Right lobe of liver (tissue), 6 donors: ENCODE measurements around the gene TMEM81. TPM values are rescaled to one million over a fixed set of nuclear protein-coding genes. Genes with fewer than 3 reads are reported as not detected.

Experiments
- ATAC-seq, 4 donors: fragments of 200-7000 bp; cut with Tn5 transposase; one replicate each; pipeline ENCODE4 v1.9.1; 2020; ENCODE audit warnings: mild to moderate bottlenecking in 4 of 4, moderate library complexity in 4 of 4
- DNase-seq, 3 donors: peaks; one replicate each; pipeline ENCODE4 v3.0.0-alpha.2; 2020
- H3K27ac ChIP-seq, 3 donors: fragments of 200-600 bp; one replicate each; pipeline ENCODE4 v1.8.0; 2022
- H3K27me3 ChIP-seq, 2 donors: fragments of 200-600 bp; one replicate each; pipeline ENCODE4 v1.8.0; 2022
- H3K36me3 ChIP-seq, 4 donors: fragments of 200-600 bp; sonication (generic) in 1 of 4; one replicate each; pipeline versions ENCODE4 v1.5.1 to v1.8.0; 2017 to 2022; ENCODE audit warnings: control low read depth in 1 of 4
- H3K4me1 ChIP-seq, 4 donors: fragments of 200-600 bp; sonication (generic) in 1 of 4; one replicate each; pipeline versions ENCODE4 v1.5.1 to v1.8.0; 2017 to 2022; ENCODE audit warnings: control low read depth in 1 of 4
- H3K4me3 ChIP-seq, 3 donors: fragments of 200-600 bp; one replicate each; pipeline ENCODE4 v1.8.0; 2022
- H3K9me3 ChIP-seq, 4 donors: fragments of 200-600 bp; sonication (generic) in 1 of 4; one replicate each; pipeline versions ENCODE4 v1.5.1 to v1.8.0; 2017 to 2022; ENCODE audit warnings: control low read depth in 1 of 4
- POLR2A ChIP-seq: fragments of 450-650 bp; IDR thresholded peaks from one replicate; pipeline ENCODE4 v1.6.1; 2017; ENCODE audit warnings: antibody characterized with exemption, mild to moderate bottlenecking
- WGBS: methylation state at CpG from one replicate; pipeline ENCODE4 v1.1.6; 2018; ENCODE audit warnings: low coverage, low lambda C conversion rate; ENCODE audit not compliant: insufficient coverage; ENCODE audit errors: missing lambda C conversion rate; 5-methylcytosine and 5-hydroxymethylcytosine counted together
- intact Hi-C, 2 donors: fragments of 100-400 bp; cut with DNase I; formaldehyde crosslinking; loops; one replicate each; pipeline versions ENCODE4 v1.11.2 to v1.14.1; 2022
- total RNA-seq, 6 experiments: library from RNA; depleted of rRNA in 2 of 6; stranded (reverse); fragments of >200 nt in 2 of 6; fragmentation: NEBNext Ultra II Directional in 3 of 6; extraction: Animal tissue kit (Norgen Biotek cat#: 25700) in 3 of 6; gene quantifications; one replicate each; pipeline versions ENCODE4 v1.1.0 to v1.2.4, GENCODE V29; 2016 to 2023
- TF ChIP-seq, protein P1 (sequence below), 4 donors: fragments of 200-600 bp in 3 of 4; fragments of 450-650 bp in 1 of 4; IDR thresholded peaks; one replicate each; pipeline versions ENCODE4 v1.5.1 to v1.8.0; 2016 to 2022; ENCODE audit warnings: antibody characterized with exemption in 4 of 4, mild to moderate bottlenecking in 2 of 4
- donor health status: DM: no; HTN: yes; CAD: no.
- donor health status: DM: no; HTN: no; CAD: no.
- donor health status: DM: no; HTN: no; CAD: no.
- donor health status: DM: no; HTN: yes; CAD: no.
- donor health status: DM: no; HTN: yes; CAD: no.

TMEM81 gene
- total RNA-seq, 6 experiments from 2014 or later = 0.49 to 2.7 (median 1.8) TPM

DNA sequence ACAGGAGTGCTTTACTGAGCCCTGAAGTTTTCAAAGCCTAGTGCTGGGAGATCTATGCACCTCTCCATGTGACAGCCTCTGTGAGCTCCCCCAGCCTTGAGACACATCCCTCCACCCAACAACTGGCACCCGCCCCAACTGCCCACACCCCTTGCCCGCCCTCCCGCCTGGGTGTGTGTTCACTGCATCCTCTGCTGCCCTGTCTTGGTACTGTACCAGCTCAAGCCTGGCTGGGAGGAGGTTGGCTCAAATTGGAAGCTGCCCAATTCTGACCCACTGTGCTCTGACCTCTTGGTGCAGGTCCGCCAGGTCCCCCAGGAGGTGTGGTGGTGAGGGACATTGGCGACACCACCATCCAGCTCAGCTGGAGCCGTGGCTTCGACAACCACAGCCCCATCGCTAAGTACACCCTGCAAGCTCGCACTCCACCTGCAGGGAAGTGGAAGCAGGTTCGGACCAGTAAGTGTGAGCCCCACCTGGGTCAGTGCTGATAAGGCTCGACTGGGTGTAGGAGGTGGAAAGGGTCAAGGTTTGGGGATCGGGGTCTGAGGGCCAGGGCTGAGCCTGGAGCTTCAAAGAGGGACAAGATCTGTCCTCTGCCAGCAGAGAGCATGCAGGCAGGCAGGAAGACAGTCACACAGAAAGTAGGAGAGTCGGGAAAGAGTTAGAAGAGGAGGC, 18.0 kb downstream of the TMEM81 start:
- H3K4me3 ChIP-seq = no peak overlapping the region
- no peak overlapping the region for H3K27ac ChIP-seq
- ATAC-seq = no peak
- intact Hi-C loops = loop anchor here in 1 of 2 donors (10.0 kb wide), 1 partner anchor 189 kb away; no protein-coding TSS in a partner anchor
- no peak for TF ChIP-seq POLR2A
- TF ChIP-seq, protein P1, sequence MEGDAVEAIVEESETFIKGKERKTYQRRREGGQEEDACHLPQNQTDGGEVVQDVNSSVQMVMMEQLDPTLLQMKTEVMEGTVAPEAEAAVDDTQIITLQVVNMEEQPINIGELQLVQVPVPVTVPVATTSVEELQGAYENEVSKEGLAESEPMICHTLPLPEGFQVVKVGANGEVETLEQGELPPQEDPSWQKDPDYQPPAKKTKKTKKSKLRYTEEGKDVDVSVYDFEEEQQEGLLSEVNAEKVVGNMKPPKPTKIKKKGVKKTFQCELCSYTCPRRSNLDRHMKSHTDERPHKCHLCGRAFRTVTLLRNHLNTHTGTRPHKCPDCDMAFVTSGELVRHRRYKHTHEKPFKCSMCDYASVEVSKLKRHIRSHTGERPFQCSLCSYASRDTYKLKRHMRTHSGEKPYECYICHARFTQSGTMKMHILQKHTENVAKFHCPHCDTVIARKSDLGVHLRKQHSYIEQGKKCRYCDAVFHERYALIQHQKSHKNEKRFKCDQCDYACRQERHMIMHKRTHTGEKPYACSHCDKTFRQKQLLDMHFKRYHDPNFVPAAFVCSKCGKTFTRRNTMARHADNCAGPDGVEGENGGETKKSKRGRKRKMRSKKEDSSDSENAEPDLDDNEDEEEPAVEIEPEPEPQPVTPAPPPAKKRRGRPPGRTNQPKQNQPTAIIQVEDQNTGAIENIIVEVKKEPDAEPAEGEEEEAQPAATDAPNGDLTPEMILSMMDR (IDR thresholded peaks at IDR 0.05) = peak in 1 of 4 donors; percentile 11
- peak in 1 of 3 donors; percentile 43 for DNase-seq
- 41% methylated on average over 4 of the region's 13 CpGs for WGBS
- H3K27me3 ChIP-seq = no peaks in the 10 kb centered on the region
- no peaks in the 10 kb centered on the region for H3K9me3 ChIP-seq
- H3K4me1 ChIP-seq = no peaks in the 10 kb centered on the region
- H3K36me3 ChIP-seq = no peaks in the 10 kb centered on the region

DNA sequence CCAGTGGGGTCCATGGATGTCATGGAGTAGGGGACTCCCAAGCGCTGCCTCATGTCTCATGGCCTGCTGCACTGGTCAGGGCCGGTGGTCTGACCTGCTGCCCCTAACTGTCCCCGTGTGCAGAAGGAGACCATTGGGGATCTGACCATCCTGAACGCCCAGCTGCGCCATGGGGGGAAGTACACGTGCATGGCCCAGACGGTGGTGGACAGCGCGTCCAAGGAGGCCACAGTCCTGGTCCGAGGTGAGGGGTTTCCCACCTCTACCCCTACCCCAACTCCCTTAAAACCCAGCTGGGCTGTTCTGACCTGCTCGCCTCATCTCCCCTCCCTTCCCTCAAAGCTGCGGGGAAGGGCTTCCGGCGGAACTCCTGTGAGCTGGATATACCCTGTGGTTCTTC, 18.6 kb downstream of the TMEM81 start:
- Histone ChIP-seq H3K27me3 (no peaks in the 10 kb centered on the region), H3K4me3 (no peak overlapping the region), H3K27ac (no peak overlapping the region), H3K4me1 (no peaks in the 10 kb centered on the region), H3K36me3 (no peaks in the 10 kb centered on the region), H3K9me3 (no peaks in the 10 kb centered on the region)
- 65% methylated on average over 5 of the region's 14 CpGs for WGBS
- no peak for ATAC-seq
- intact Hi-C loops = loop anchor here in 1 of 2 donors (10.0 kb wide), 1 partner anchor 189 kb away; no protein-coding TSS in a partner anchor
- peak in 1 of 3 donors; percentile 38 for DNase-seq
- no peak for TF ChIP-seq POLR2A
- TF ChIP-seq, protein P1 (IDR thresholded peaks at IDR 0.05) = no peak

DNA sequence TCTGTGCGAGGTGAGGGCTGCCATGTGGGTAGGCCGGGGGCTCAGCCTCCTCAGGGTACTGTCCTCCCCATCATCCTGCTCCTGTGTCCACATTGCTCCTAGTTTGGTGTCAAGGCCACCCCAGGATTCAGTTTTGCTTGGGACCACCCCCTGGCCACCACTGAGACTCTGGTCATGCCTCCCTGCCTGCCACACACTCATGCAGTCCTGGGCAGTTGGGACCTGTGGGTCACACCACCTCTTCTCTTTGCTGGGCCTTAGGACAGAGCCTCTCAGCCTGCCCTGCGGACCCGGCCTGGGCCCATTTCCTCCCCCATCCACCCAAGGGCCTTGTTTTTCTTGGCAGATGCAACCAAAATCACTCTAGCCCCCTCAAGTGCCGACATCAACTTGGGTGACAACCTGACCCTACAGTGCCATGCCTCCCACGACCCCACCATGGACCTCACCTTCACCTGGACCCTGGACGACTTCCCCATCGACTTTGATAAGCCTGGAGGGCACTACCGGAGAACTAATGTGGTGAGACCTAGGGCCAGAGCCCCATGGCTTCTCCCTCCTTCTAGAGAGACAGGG, 19.4 kb downstream of the TMEM81 start:
- intact Hi-C loops = loop anchor here (5.0 to 10.0 kb wide), 2 partner anchors 78 to 190 kb away; no protein-coding TSS in a partner anchor
- Histone ChIP-seq H3K27me3 (no peaks in the 10 kb centered on the region), H3K36me3 (no peaks in the 10 kb centered on the region), H3K27ac (no peak overlapping the region), H3K4me3 (no peak overlapping the region), H3K9me3 (no peaks in the 10 kb centered on the region), H3K4me1 (no peaks in the 10 kb centered on the region)
- 68% methylated on average over 8 of the region's 9 CpGs for WGBS
- no peak for ATAC-seq
- DNase-seq = peak in 1 of 3 donors; percentile 32
- TF ChIP-seq, protein P1 (IDR thresholded peaks at IDR 0.05) = no peak
- no peak for TF ChIP-seq POLR2A

DNA sequence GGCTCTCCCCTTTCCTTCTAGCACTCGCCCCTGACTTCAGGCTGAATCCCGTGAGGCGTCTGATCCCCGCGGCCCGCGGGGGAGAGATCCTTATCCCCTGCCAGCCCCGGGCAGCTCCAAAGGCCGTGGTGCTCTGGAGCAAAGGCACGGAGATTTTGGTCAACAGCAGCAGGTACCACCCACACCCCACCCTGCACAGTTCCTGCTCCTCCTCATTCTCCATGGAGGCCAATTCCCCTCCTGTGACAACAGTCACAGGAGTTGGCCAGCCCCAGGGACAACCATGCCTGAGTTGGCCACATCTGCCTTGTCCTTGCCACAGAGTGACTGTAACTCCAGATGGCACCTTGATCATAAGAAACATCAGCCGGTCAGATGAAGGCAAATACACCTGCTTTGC, 20.0 kb downstream of the TMEM81 start:
- H3K27me3 ChIP-seq = no peaks in the 10 kb centered on the region
- DNase-seq (peak in 1 of 3 donors; percentile 38), ATAC-seq (no peak)
- WGBS = 60% methylated on average over 2 of the region's 11 CpGs
- H3K36me3 ChIP-seq = no peaks in the 10 kb centered on the region
- no peak overlapping the region for H3K27ac ChIP-seq
- no peaks in the 10 kb centered on the region for H3K9me3 ChIP-seq
- no peak for TF ChIP-seq POLR2A
- TF ChIP-seq, protein P1 (IDR thresholded peaks at IDR 0.05) = no peak
- intact Hi-C loops = loop anchor here (5.0 to 10.0 kb wide), 2 partner anchors 77 to 190 kb away; no protein-coding TSS in a partner anchor
- H3K4me1 ChIP-seq = no peaks in the 10 kb centered on the region
- H3K4me3 ChIP-seq = no peak overlapping the region
